Smooth muscle cell of the pulmonary artery (primary cell): ENCODE data around the gene F8A2. TPM values are rescaled to one million over a fixed set of nuclear protein-coding genes. Genes with fewer than 3 reads are reported as not detected.

ENCODE experiments used
- total RNA-seq: library from RNA; depleted of rRNA; stranded (reverse); fragments of >200 nt; gene quantifications from 2 replicates; pipeline ENCODE4 v1.2.3, GENCODE V29; 2014

Gene F8A2
- total RNA-seq = not detected in 2 replicates

GRCh38 chrX:155381843-155382528 is at the start of gene F8A2:
Gene F8A2, plus strand, starts transcription at chrX:155382095. Its CDS starts 20 bp downstream, at chrX:155382115.

GRCh38 chrX:155334486-155335336 is 47.2 kb upstream of the F8A2 start, which contains the start of gene CLIC2:
Gene CLIC2, minus strand, starts transcription at chrX:155334614. Its CDS starts 187 bp downstream, at chrX:155334427.

Other genes starting within 250 kb of the F8A2 start
- gene VBP1, start 165.6 kb upstream of the F8A2 start, total RNA-seq = 42.6 and 55.6 TPM in 2 replicates
- 0.72 and 1.9 TPM in 2 replicates for gene RAB39B, start 117.6 kb upstream of the F8A2 start, total RNA-seq
- gene CLIC2, start 47.5 kb upstream of the F8A2 start, total RNA-seq = 0.33 and 0.78 TPM in 2 replicates
- 1.5 and 1.7 TPM in 2 replicates for gene F8A3, start 76.5 kb downstream of the F8A2 start, total RNA-seq
- 0.59 and 0.85 TPM in 2 replicates for gene SPRY3, start 230.5 kb downstream of the F8A2 start, total RNA-seq
- 16.7 and 17.1 TPM in 2 replicates for gene TMLHE, start 230.9 kb downstream of the F8A2 start, total RNA-seq